Activated CD8-positive, alpha-beta memory T cell treated with anti-CD3 and anti-CD28 coated beads, Interleukin-2, amount 50 U/mL, for 1 hour (primary cell): Measurements from ENCODE around the gene DLGAP1.

Source experiments
- DNase-seq: peaks from one replicate; pipeline ENCODE4 v3.0.0-alpha.2; 2020; ENCODE audit errors: extremely low read depth

DLGAP1 gene

GRCh38 chr18:3816610-3817363 is 638.3 kb downstream of the DLGAP1 start:
- DNase-seq = no peak

DNA sequence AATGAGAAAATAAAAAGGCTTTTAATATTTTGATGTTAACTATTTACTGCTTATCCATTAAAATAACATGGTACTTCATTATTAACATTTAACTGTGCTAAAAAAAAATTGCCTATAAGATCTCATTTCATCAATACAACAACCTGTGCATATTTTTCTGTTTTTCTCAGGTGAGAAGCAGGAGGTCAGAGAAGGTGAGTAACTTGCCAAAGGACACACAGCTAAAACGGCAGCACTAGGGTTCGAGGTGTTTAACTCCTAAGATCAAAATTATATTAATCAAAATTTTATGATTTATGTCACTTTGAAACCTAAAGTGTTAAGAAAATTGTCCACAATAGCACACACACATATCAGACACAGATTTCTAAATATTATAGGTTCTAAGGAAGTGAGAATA is 639.1 kb downstream of the DLGAP1 start:
- DNase-seq = no peak

DNA sequence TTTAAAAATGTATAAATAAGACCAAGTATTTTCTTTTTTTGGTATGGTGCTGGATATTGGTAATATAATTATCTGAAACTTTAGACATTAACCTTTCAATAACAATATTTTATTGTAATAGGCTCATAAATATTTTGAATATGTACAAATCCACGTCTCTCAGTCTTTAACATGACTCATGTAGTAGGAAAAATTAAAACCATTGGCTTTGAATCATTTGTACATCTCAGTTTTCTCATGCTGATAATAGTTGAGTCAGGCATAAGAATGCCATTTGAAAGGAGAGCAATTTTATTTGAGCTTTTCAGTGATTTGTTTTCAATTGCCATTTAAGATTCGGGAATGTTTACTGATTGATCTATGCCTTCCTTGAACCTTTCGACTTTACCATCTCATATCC is 640.3 kb downstream of the DLGAP1 start:
- no peak for DNase-seq

GRCh38 chr18:3810296-3810695 is 644.8 kb downstream of the DLGAP1 start:
- DNase-seq = no peak

GRCh38 chr18:3808985-3809780 is 645.9 kb downstream of the DLGAP1 start:
- DNase-seq = no peak

GRCh38 chr18:3806656-3807055 is 648.5 kb downstream of the DLGAP1 start:
- no peak for DNase-seq

GRCh38 chr18:3804336-3804735 is 650.8 kb downstream of the DLGAP1 start:
- DNase-seq = no peak

- DNase-seq = no peak
Measured at GRCh38 chr18:3803350-3803749, 651.8 kb downstream of the DLGAP1 start.

GRCh38 chr18:3799515-3799914 is 655.6 kb downstream of the DLGAP1 start:
- no peak for DNase-seq

GRCh38 chr18:3798032-3798431 is 657.1 kb downstream of the DLGAP1 start:
- DNase-seq = no peak

GRCh38 chr18:3796434-3796833 is 658.7 kb downstream of the DLGAP1 start:
- DNase-seq = no peak

DNA sequence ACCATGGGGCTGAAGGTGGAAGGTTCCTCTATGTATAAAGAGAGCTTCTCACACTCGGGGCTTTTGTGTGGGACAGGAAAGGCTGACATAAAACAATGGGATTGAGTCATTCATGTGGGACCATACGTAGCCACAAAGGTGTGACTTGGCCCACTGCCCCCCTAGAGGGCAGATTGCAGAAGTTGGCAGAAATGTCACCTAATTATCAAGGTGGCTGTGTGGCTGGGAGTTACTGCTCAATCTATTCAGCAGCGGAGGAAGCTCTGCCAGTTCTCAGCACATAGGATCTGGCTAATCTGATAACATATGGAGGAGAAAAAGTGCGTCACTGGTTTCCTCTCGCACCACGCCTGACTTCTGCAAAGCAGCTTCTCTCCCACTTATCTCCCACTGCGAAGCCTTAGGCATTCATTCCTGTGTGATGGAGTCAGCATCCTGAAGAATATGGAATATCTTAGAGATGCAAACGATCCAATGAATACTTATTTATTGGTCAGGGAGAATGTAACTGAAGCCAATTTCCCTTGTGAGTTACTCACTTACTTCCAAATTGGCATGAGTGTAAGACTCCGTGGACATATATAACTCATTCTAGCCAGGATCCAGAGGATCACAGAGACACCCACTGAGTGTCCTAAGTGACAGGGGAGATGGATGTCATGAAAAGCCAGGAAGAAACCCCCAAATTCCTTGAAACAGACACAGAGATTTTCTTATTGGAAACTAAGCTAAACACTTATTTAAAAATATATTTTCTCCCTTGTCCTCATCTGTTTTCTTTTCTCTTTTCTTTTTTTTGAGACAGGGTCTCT is 660.4 kb downstream of the DLGAP1 start:
- DNase-seq = no peak

DNA sequence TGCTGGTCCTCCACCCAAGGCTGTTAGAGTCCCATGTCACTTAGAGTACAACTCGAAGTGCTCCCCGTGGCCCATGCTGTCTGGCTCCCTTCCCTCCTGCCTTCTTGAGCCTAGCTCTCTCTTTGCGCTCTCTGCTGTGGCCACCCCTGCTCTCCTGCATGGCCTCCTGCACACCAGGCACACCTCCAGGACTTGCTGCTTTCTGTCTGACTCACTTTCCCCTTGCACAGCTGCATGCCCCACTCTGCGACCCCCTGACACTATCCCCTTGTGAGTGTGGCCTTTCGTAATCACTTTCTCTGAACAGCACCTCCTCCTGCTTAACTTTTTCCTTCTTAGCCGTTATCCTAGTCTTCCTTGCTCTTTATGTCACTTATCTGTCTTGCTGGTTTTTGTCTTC is 661.6 kb downstream of the DLGAP1 start:
- DNase-seq = no peak

GRCh38 chr18:3793111-3793510 is 662.0 kb downstream of the DLGAP1 start:
- DNase-seq = no peak

GRCh38 chr18:3792711-3793110 is 662.4 kb downstream of the DLGAP1 start:
- DNase-seq = no peak

- no peak for DNase-seq
Measured at GRCh38 chr18:3791238-3791637, 663.9 kb downstream of the DLGAP1 start.

DNA sequence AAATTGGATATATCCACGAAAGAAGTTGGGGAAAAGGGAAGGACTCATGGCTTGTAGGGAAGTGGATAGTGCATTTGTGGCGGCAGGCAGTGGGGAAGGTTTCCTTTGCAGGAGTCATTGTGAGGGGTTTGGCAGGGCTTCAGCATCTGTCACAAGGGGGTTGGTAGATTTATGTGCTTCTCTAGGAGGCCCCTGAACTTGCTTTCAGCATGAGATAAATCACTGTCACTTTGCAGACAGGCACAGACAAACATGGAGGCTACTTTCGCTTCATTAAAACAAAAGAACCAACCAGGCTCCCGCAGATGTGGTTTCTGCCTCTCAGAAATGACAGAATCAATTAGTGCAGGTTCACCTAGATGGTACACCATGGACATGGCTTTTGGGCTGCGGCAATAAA is 664.4 kb downstream of the DLGAP1 start:
- DNase-seq = no peak

DNA sequence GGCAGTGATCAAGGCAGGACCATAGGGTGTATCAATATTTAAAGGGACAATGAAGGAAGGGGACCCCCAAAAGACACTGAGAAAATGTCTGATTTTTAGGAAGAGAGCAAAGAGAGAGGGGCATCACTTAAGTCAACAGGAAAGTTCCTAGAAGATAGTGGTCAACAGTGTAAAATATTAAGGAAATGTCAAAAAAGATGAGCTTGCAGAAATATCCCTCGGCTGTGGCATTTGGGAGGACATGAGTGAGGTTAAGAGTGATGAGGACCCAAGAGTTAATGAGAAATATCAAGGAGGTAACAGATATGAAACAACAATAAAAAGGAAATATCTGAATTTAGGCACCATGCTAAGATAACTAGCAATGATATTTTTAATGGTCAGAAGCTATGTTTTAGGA is 665.6 kb downstream of the DLGAP1 start:
- DNase-seq = no peak

GRCh38 chr18:3784949-3785348 is 670.2 kb downstream of the DLGAP1 start:
- no peak for DNase-seq

DNA sequence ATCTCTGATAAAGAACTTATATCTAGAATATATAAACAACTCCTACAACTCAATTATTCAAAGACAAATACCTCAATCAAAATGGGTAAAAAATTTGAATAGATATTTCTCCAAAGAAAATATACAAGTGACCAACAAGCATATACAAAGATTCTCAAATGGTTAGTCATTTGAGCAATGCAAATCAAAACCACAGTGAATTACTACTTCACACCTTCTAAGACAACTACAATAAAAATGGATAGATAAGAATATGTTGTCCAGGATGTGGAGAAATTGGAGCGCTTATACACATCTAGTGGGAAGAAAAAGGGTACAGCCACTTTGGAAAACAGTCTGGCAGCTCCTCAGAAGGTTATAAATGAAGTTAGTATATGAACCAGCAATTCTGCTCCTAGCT is 672.2 kb downstream of the DLGAP1 start:
- no peak for DNase-seq

- no peak for DNase-seq
Measured at GRCh38 chr18:3777719-3778118, 677.4 kb downstream of the DLGAP1 start.

GRCh38 chr18:3777122-3777521 is 678.0 kb downstream of the DLGAP1 start:
- no peak for DNase-seq
